A549 (cell line): ENCODE data around the gene UFM1. TPM values are rescaled to one million over a fixed set of nuclear protein-coding genes. Genes with fewer than 3 reads are reported as not detected.

Experiments used
- ATAC-seq, 2 experiments: fragments of 200-7000 bp in 1 of 2; fragments of >200 bp in 1 of 2; cut with Nextera tagmentation in 1 of 2; cut with Tn5 transposase in 1 of 2; 3 replicates each; pipeline versions ENCODE4 v1.8.0 to v1.9.1; 2018 to 2020; ENCODE audit warnings: mild to moderate bottlenecking in 1 of 2, moderate library complexity in 1 of 2
- CTCF ChIA-PET: fragments of 300-600 bp; sonication (Branson Sonifier 250); formaldehyde crosslinking; extraction: SDS; loops from one replicate; lab custom pipeline; 2021; ENCODE audit warnings: antibody characterized with exemption, inconsistent platforms; lab: Yijun Ruan, JAX
- POLR2A ChIA-PET: fragments of 350-600 bp; formaldehyde crosslinking; extraction: SDS; loops from one replicate; lab custom pipeline; 2021; ENCODE audit warnings: antibody characterized with exemption, inconsistent platforms; lab: Yijun Ruan, JAX
- DNase-seq, 2 experiments: peaks; one replicate each; pipeline versions ENCODE4 v3.0.0 to v3.0.0-alpha.2; 2011 to 2016; ENCODE audit warnings: low read depth in 1 of 2, low spot score in 1 of 2
- FAIRE-seq: peaks from 2 replicates; lab custom pipeline; 2011; peaks lifted over from hg19 to GRCh38; lab: Jason Lieb, UNC
- H3K27ac ChIP-seq, 2 experiments: fragments of >200 bp; sonication (Bioruptor Twin); formaldehyde crosslinking; 3 replicates each; pipeline ENCODE4 v1.5.1; 2016 to 2017
- H3K4me1 ChIP-seq: fragments of >200 bp; sonication (Bioruptor Twin); formaldehyde crosslinking; 3 replicates; pipeline ENCODE4 v1.6.1; 2016
- H3K4me2 ChIP-seq: fragments of >200 bp; sonication (Bioruptor Twin); formaldehyde crosslinking; 3 replicates; pipeline ENCODE4 v1.6.1; 2016
- H3K4me3 ChIP-seq: fragments of >200 bp; sonication (Bioruptor Twin); formaldehyde crosslinking; 3 replicates; pipeline ENCODE4 v1.5.1; 2016
- H3K9me3 ChIP-seq: fragments of >200 bp; sonication (Bioruptor Twin); formaldehyde crosslinking; 3 replicates; pipeline ENCODE4 v1.6.1; 2016
- CBX2 ChIP-seq: fragments of 200-600 bp; sonication (generic); IDR thresholded peaks from 2 replicates; pipeline ENCODE4 v1.6.1; 2016; ENCODE audit warnings: low read depth, mild to moderate bottlenecking, borderline replicate concordance
- CBX8 ChIP-seq: fragments of 200-600 bp; sonication (generic); IDR thresholded peaks from 2 replicates; pipeline ENCODE4 v1.6.1; 2016
- ESRRA ChIP-seq: fragments of 150-350 bp; IDR thresholded peaks from 2 replicates; pipeline ENCODE4 v1.6.1; 2014; ENCODE audit warnings: mild to moderate bottlenecking, low read length, borderline replicate concordance
- GATA3 ChIP-seq: IDR thresholded peaks from 2 replicates; pipeline ENCODE4 v1.6.1; 2012; ENCODE audit warnings: borderline replicate concordance
- HDAC2 ChIP-seq: fragments of 200-600 bp; sonication (generic); IDR thresholded peaks from 2 replicates; pipeline ENCODE4 v1.6.1; 2016
- HES2 ChIP-seq: fragments of >200 bp; sonication (Bioruptor Twin); formaldehyde crosslinking; IDR thresholded peaks from 2 replicates; pipeline ENCODE4 v1.6.1; 2016
- HOXA7 ChIP-seq: fragments of 250-450 bp; sonication (Bioruptor Pico); IDR thresholded peaks from 2 replicates; pipeline ENCODE4 v1.5.0; 2020; ENCODE audit warnings: mild to moderate bottlenecking, moderate library complexity
- HOXB13 ChIP-seq: fragments of 250-450 bp; sonication (Bioruptor Pico); IDR thresholded peaks from 2 replicates; pipeline ENCODE4 v1.5.0; 2020; ENCODE audit warnings: low read depth, mild to moderate bottlenecking, moderate library complexity
- JUNB ChIP-seq: fragments of >200 bp; sonication (Bioruptor Twin); formaldehyde crosslinking; IDR thresholded peaks from 2 replicates; pipeline ENCODE4 v1.6.1; 2016
- KDM5A ChIP-seq: fragments of 200-600 bp; sonication (generic); IDR thresholded peaks from 2 replicates; pipeline ENCODE4 v1.6.1; 2016; ENCODE audit warnings: antibody characterized with exemption, mild to moderate bottlenecking
- NFE2L2 ChIP-seq: fragments of 150-350 bp; conservative IDR thresholded peaks from 2 replicates; pipeline ENCODE4 v1.6.1; 2014; ENCODE audit warnings: low read length
- NPAS2 ChIP-seq: fragments of 250-450 bp; sonication (Bioruptor Pico); IDR thresholded peaks from 2 replicates; pipeline ENCODE4 v1.8.0; 2022; ENCODE audit warnings: mild to moderate bottlenecking, moderate library complexity, borderline replicate concordance
- POLR2AphosphoS2 ChIP-seq: conservative IDR thresholded peaks from 2 replicates; pipeline ENCODE4 v1.6.1; 2012; ENCODE audit warnings: low read length, improper control_type of control experiment, inconsistent platforms
- RAD21 ChIP-seq, 2 experiments: fragments of >200 bp in 1 of 2; sonication (Bioruptor Twin) in 1 of 2; formaldehyde crosslinking in 1 of 2; IDR thresholded peaks in 1 of 2; conservative IDR thresholded peaks in 1 of 2; 2 replicates in 1 of 2; 3 replicates in 1 of 2; pipeline ENCODE4 v1.6.1; 2012 to 2018; ENCODE audit warnings: inconsistent platforms in 1 of 2
- RARB ChIP-seq: fragments of 250-450 bp; sonication (Bioruptor Pico); IDR thresholded peaks from 2 replicates; pipeline ENCODE4 v1.8.0; 2021; ENCODE audit warnings: mild to moderate bottlenecking, moderate library complexity
- RCOR1 ChIP-seq: fragments of 150-350 bp; IDR thresholded peaks from 2 replicates; pipeline ENCODE4 v1.6.1; 2014; ENCODE audit warnings: antibody characterized with exemption, low read length, low read depth
- TP53 ChIP-seq: fragments of 250-450 bp; sonication (Bioruptor Pico); IDR thresholded peaks from 2 replicates; pipeline ENCODE4 v1.5.0; 2021; ENCODE audit warnings: mild to moderate bottlenecking, moderate library complexity
- WGBS: methylation state at CpG from one replicate; pipeline ENCODE4 v1.1.6; 2017; ENCODE audit errors: missing lambda C conversion rate; 5-methylcytosine and 5-hydroxymethylcytosine counted together
- polyA plus RNA-seq, 4 experiments: library from polyadenylated mRNA; depleted of rRNA in 3 of 4; stranded (reverse); fragments of >200 nt; fragmentation: RNase III in 1 of 4; extraction: RNeasy Plus Mini Kit Qiagen cat#74134 plus additional on column Dnase treatment in 1 of 4; gene quantifications; 2 replicates in 3 of 4; 3 replicates in 1 of 4; pipeline ENCODE4 v1.2.3, GENCODE V29; 2011 to 2017
- TF ChIP-seq, protein P1 (sequence below): fragments of 150-350 bp; IDR thresholded peaks from 2 replicates; pipeline ENCODE4 v1.6.1; 2014; ENCODE audit warnings: low read depth, mild to moderate bottlenecking, low read length
- TF ChIP-seq, protein P2 (sequence below): IDR thresholded peaks from 2 replicates; pipeline ENCODE4 v1.6.1; 2012; ENCODE audit warnings: low read depth, borderline replicate concordance
- TF ChIP-seq, protein P3 (sequence below): fragments of 200-600 bp; sonication (generic); IDR thresholded peaks from 2 replicates; pipeline ENCODE4 v1.6.1; 2016; ENCODE audit warnings: antibody characterized with exemption, mild to moderate bottlenecking, moderate library complexity

UFM1 gene
- polyA plus RNA-seq, 2 of the 4 experiments (the other 2 are of a cell fraction): 35.7 to 67.6 TPM

DNA sequence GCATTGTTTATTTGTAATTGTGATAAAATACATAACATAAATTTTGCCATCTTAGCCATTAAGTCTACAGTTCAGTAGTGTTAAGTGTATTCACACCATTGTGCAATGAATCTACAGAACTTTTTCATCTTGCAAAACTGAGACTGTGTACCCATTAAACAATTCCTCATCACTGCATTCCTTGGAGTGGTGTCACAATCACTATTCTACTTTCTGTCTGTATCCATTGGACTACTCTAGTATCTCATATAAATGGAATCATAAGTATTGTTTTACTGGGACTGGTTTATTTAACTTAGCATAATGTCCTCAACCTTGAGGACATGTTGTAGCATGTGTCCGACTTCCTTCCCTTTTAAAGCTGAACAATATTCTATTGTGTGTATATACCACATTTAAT lies 36.8 kb downstream of the UFM1 start:
- ATAC-seq: no peak
- CTCF ChIA-PET: no interaction called here
- no peak for TF ChIP-seq RCOR1
- TF ChIP-seq CBX8: no peak
- no peak for TF ChIP-seq CBX2
- no peak for TF ChIP-seq ESRRA
- no peak for TF ChIP-seq POLR2AphosphoS2
- TF ChIP-seq JUNB: no peak
- TF ChIP-seq, all 56 proteins: peak for 0
- no peak overlapping the region for H3K4me3 ChIP-seq
- no peak for DNase-seq
- no peaks in the 10 kb centered on the region for H3K4me1 ChIP-seq
- H3K27ac ChIP-seq: no peak overlapping the region
- H3K9me3 ChIP-seq: no peaks in the 10 kb centered on the region
- POLR2A ChIA-PET: no interaction called here
- H3K4me2 ChIP-seq: no peak overlapping the region
- 33% methylated on average over 1 of the region's 1 CpG for WGBS
- FAIRE-seq: no peak

DNA sequence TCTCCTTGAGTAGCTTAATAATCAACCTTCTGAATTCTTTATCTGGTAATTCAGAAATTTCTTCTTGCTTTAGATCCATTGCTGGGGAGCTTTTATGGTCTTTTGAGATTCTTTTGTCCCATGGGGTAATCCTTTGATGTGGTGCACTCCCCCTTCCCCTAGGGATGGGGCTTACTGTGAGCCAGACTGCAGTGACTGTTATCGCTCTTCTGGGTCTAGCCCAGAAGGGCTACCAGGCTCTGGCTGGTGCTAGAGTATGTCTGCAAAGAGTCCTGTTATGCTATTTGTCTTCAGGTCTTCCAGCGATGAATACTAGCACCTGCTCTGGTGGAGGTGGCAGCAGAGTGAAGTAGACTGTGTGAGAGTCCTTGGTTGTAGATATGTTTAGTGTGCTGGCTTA lies 41.7 kb downstream of the UFM1 start:
- POLR2A ChIA-PET: no interaction called here

GRCh38 chr13:38394777-38395496 lies 45.3 kb downstream of the UFM1 start:
- Histone ChIP-seq H3K4me3 (no peak overlapping the region), H3K27ac (no peak overlapping the region), H3K9me3 (no peaks in the 10 kb centered on the region), H3K4me1 (no peaks in the 10 kb centered on the region), H3K4me2 (no peak overlapping the region)
- ATAC-seq: no peak
- WGBS: 0% methylated on average over 1 of the region's 1 CpG
- DNase-seq: no peak
- TF ChIP-seq HOXB13 (CRISPR knock-in tag) (no peak), GATA3 (no peak), KDM5A (no peak), HOXA7 (CRISPR knock-in tag) (no peak), TP53 (no peak), RARB (no peak), RAD21 (conservative IDR thresholded peaks at IDR 0.05 in 1 of 2, IDR thresholded peaks at IDR 0.05 in 1 of 2) (no peak), JUNB (no peak), HDAC2 (no peak), NPAS2 (no peak), HES2 (no peak), NFE2L2 (no peak)
- TF ChIP-seq, protein P1, sequence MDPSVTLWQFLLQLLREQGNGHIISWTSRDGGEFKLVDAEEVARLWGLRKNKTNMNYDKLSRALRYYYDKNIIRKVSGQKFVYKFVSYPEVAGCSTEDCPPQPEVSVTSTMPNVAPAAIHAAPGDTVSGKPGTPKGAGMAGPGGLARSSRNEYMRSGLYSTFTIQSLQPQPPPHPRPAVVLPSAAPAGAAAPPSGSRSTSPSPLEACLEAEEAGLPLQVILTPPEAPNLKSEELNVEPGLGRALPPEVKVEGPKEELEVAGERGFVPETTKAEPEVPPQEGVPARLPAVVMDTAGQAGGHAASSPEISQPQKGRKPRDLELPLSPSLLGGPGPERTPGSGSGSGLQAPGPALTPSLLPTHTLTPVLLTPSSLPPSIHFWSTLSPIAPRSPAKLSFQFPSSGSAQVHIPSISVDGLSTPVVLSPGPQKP: no peak
- TF ChIP-seq, protein P2, sequence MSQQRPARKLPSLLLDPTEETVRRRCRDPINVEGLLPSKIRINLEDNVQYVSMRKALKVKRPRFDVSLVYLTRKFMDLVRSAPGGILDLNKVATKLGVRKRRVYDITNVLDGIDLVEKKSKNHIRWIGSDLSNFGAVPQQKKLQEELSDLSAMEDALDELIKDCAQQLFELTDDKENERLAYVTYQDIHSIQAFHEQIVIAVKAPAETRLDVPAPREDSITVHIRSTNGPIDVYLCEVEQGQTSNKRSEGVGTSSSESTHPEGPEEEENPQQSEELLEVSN: no peak
- TF ChIP-seq, protein P3, sequence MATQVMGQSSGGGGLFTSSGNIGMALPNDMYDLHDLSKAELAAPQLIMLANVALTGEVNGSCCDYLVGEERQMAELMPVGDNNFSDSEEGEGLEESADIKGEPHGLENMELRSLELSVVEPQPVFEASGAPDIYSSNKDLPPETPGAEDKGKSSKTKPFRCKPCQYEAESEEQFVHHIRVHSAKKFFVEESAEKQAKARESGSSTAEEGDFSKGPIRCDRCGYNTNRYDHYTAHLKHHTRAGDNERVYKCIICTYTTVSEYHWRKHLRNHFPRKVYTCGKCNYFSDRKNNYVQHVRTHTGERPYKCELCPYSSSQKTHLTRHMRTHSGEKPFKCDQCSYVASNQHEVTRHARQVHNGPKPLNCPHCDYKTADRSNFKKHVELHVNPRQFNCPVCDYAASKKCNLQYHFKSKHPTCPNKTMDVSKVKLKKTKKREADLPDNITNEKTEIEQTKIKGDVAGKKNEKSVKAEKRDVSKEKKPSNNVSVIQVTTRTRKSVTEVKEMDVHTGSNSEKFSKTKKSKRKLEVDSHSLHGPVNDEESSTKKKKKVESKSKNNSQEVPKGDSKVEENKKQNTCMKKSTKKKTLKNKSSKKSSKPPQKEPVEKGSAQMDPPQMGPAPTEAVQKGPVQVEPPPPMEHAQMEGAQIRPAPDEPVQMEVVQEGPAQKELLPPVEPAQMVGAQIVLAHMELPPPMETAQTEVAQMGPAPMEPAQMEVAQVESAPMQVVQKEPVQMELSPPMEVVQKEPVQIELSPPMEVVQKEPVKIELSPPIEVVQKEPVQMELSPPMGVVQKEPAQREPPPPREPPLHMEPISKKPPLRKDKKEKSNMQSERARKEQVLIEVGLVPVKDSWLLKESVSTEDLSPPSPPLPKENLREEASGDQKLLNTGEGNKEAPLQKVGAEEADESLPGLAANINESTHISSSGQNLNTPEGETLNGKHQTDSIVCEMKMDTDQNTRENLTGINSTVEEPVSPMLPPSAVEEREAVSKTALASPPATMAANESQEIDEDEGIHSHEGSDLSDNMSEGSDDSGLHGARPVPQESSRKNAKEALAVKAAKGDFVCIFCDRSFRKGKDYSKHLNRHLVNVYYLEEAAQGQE: no peak
- ChIA-PET POLR2A (no interaction called here), CTCF (no interaction called here)
- no peak for FAIRE-seq

More for the DNA sequence above, 41.7 kb downstream of the UFM1 start:
- WGBS: 25% methylated on average over 2 of the region's 2 CpGs
- Histone ChIP-seq H3K27ac (no peak overlapping the region), H3K4me1 (no peaks in the 10 kb centered on the region), H3K4me3 (no peak overlapping the region), H3K4me2 (no peak overlapping the region), H3K9me3 (no peaks in the 10 kb centered on the region)
- ATAC-seq (no peak), DNase-seq (no peak), FAIRE-seq (no peak)
- TF ChIP-seq KDM5A: no peak
- CTCF ChIA-PET: no interaction called here
